HepG2 (cell line): ENCODE data around the gene SYS1. TPM values are rescaled to one million over a fixed set of nuclear protein-coding genes. Genes with fewer than 3 reads are reported as not detected.

Experiments
- AHR ChIP-seq: IDR thresholded peaks from 2 replicates; pipeline ENCODE4 v1.6.1; 2018; ENCODE audit warnings: missing genetic modification reagents, missing compliant biosample characterization
- ATF4 ChIP-seq, 2 experiments: fragments of 450-650 bp in 1 of 2; sonication (generic) in 1 of 2; formaldehyde crosslinking; IDR thresholded peaks; 2 replicates each; pipeline versions ENCODE4 v1.5.0 to v1.8.0; 2020 to 2022; ENCODE audit warnings: mild to moderate bottlenecking in 1 of 2, missing genetic modification reagents in 1 of 2
- CBFB ChIP-seq: sonication (generic); formaldehyde crosslinking; IDR thresholded peaks from 2 replicates; pipeline ENCODE4 v1.4.0; 2020; ENCODE audit warnings: missing genetic modification reagents
- CEBPB ChIP-seq: IDR thresholded peaks from 2 replicates; pipeline ENCODE4 v1.6.1; 2011; ENCODE audit warnings: low read depth, low read length, improper control_type of control experiment, borderline replicate concordance
- IRX3 ChIP-seq: sonication (generic); formaldehyde crosslinking; IDR thresholded peaks from 2 replicates; pipeline ENCODE4 v1.8.1; 2023; ENCODE audit warnings: mild to moderate bottlenecking, low read depth, missing genetic modification reagents, borderline replicate concordance
- KDM1A ChIP-seq: IDR thresholded peaks from 2 replicates; pipeline ENCODE4 v1.6.1; 2016; ENCODE audit warnings: missing compliant biosample characterization
- MEIS1 ChIP-seq: sonication (generic); formaldehyde crosslinking; IDR thresholded peaks from 2 replicates; pipeline ENCODE4 v1.9.0; 2021; ENCODE audit warnings: mild to moderate bottlenecking, missing genetic modification reagents, moderate library complexity, borderline replicate concordance
- MLLT10 ChIP-seq: sonication (generic); formaldehyde crosslinking; IDR thresholded peaks from 2 replicates; pipeline ENCODE4 v1.4.0; 2020; ENCODE audit warnings: missing genetic modification reagents
- MYNN ChIP-seq: sonication (generic); formaldehyde crosslinking; IDR thresholded peaks from 2 replicates; pipeline ENCODE4 v1.4.0; 2020; ENCODE audit warnings: mild to moderate bottlenecking, low read depth, missing genetic modification reagents
- MZF1 ChIP-seq: sonication (generic); formaldehyde crosslinking; IDR thresholded peaks from 2 replicates; pipeline ENCODE4 v1.8.1; 2023; ENCODE audit warnings: mild to moderate bottlenecking, missing genetic modification reagents, borderline replicate concordance
- NFIB ChIP-seq: sonication (generic); formaldehyde crosslinking; IDR thresholded peaks from 2 replicates; pipeline ENCODE4 v1.9.0; 2021; ENCODE audit warnings: missing genetic modification reagents, mild to moderate bottlenecking, borderline replicate concordance
- NFKBIZ ChIP-seq: IDR thresholded peaks from 2 replicates; pipeline ENCODE4 v1.6.1; 2018; ENCODE audit warnings: missing genetic modification reagents, missing compliant biosample characterization
- RORA ChIP-seq: sonication (generic); formaldehyde crosslinking; IDR thresholded peaks from 2 replicates; pipeline ENCODE4 v1.5.0; 2020; ENCODE audit warnings: mild to moderate bottlenecking, missing genetic modification reagents, moderate library complexity
- SIX1 ChIP-seq: sonication (generic); formaldehyde crosslinking; IDR thresholded peaks from 2 replicates; pipeline ENCODE4 v1.4.0; 2020; ENCODE audit warnings: missing genetic modification reagents, borderline replicate concordance
- SRSF1 ChIP-seq: fragments of 200-400 bp; formaldehyde crosslinking; optimal IDR thresholded peaks from 2 replicates; pipeline ENCODE3; 2017; ENCODE audit warnings: mild to moderate bottlenecking, low read depth, low read length, moderate library complexity
- STAT6 ChIP-seq: sonication (generic); formaldehyde crosslinking; IDR thresholded peaks from 2 replicates; pipeline ENCODE4 v1.4.0; 2020; ENCODE audit warnings: missing genetic modification reagents, mild to moderate bottlenecking, borderline replicate concordance
- SYNCRIP ChIP-seq: fragments of 200-400 bp; formaldehyde crosslinking; IDR thresholded peaks from 2 replicates; pipeline ENCODE4 v1.6.1; 2018; ENCODE audit warnings: mild to moderate bottlenecking, low read depth, low read length; ENCODE audit not compliant: insufficient read depth
- TEAD3 ChIP-seq: optimal IDR thresholded peaks from 2 replicates; pipeline ENCODE3; 2016; ENCODE audit warnings: borderline replicate concordance
- ZFP37 ChIP-seq: sonication (generic); formaldehyde crosslinking; IDR thresholded peaks from 2 replicates; pipeline ENCODE4 v1.4.0; 2020; ENCODE audit warnings: missing genetic modification reagents, borderline replicate concordance
- ZFX ChIP-seq: sonication (generic); formaldehyde crosslinking; IDR thresholded peaks from 2 replicates; pipeline ENCODE4 v1.4.0; 2020; ENCODE audit warnings: mild to moderate bottlenecking, low read depth, missing genetic modification reagents, moderate library complexity
- ZIK1 ChIP-seq: sonication (generic); formaldehyde crosslinking; IDR thresholded peaks from 2 replicates; pipeline ENCODE4 v1.5.0; 2020; ENCODE audit warnings: mild to moderate bottlenecking, low read depth, missing genetic modification reagents, borderline replicate concordance
- ZNF383 ChIP-seq: sonication (generic); formaldehyde crosslinking; IDR thresholded peaks from 2 replicates; pipeline ENCODE4 v1.4.0; 2020; ENCODE audit warnings: missing genetic modification reagents, mild to moderate bottlenecking, borderline replicate concordance
- ZNF569 ChIP-seq: sonication (generic); formaldehyde crosslinking; IDR thresholded peaks from 2 replicates; pipeline ENCODE4 v1.5.0; 2020; ENCODE audit warnings: mild to moderate bottlenecking, missing genetic modification reagents, moderate library complexity, borderline replicate concordance
- ZNF589 ChIP-seq: sonication (generic); formaldehyde crosslinking; conservative IDR thresholded peaks from 2 replicates; pipeline ENCODE4 v1.8.0; 2022; ENCODE audit warnings: mild to moderate bottlenecking, moderate library complexity, missing genetic modification reagents
- polyA plus RNA-seq, 8 experiments: library from polyadenylated mRNA; depleted of rRNA in 3 of 8; stranded (reverse) in 7 of 8; unstranded in 1 of 8; fragments of >200 nt; fragmentation: Illumina TruSeq in 4 of 8; extraction: Trizol in 4 of 8; gene quantifications; 2 replicates each; pipeline versions ENCODE4 v1.2.1 to v1.2.3, GENCODE V29; 2011 to 2016; ENCODE audit warnings: low read depth in 4 of 8, missing spikeins in 1 of 8, mixed read lengths in 1 of 8; ENCODE audit not compliant: insufficient read depth in 1 of 8
- total RNA-seq, 5 experiments: library from RNA; depleted of rRNA; stranded (reverse); fragments of >200 nt; fragmentation: Illumina TruSeq; extraction: Trizol; gene quantifications; 2 replicates each; pipeline ENCODE4 v1.2.3, GENCODE V29; 2016; ENCODE audit warnings: low read depth in 1 of 5
- TF ChIP-seq, protein P1 (sequence below): sonication (generic); formaldehyde crosslinking; IDR thresholded peaks from 2 replicates; pipeline ENCODE4 v1.4.0; 2020; ENCODE audit warnings: mild to moderate bottlenecking, low read depth, missing genetic modification reagents

The SYS1 gene
- total and polyA plus RNA-seq, 2 of the 13 experiments (the other 11 are each of a cell fraction or from before 2014, with no cell fraction given): 38.3 to 65.6 TPM

DNA sequence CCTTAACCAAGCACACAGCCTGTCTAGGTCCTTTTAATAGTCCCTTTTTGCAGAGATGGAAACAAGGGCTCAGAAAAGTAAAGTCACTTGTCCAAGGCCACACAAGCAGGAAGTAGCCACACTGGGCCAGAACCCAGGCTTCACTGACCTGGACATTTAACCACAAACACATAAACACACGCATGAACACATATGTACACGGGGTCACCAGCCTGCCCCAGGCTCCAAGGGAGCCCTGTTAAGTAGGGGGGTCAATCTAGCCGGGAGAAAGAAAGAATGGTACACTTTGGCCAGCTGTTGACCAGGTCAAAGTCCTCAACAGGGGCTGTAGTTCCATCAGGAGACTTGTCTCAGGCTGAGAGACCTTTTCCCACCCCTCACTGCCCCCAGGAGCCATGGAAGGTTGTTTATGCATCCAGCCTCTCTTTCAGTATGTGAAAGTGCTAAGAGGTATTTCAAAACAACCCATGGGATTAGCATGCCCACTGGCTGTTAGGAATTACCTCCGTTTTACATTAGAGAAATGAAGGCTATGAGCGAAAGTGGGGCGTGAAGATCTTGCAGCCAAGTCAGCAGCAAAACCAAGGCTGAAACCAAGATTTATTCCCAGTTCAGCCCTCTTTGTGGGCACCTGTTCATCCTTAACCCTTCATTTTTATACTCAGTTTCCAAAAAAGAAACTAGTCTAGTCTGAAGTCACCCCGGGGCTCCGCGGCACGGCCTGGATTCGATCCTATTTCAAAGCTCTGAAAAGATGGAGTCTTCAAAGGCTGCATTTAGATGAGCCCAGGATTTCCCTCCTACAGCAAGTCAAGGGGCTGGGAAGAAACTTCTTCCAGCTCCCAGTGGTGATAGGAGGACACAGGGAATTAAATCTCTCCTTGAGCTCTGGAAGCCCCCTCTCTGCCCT lies 24.6 kb upstream of the SYS1 start (continued):
- TF ChIP-seq NFKBIZ (CRISPR knock-in tag) (no peak), SYNCRIP (no peak), NFIB (CRISPR knock-in tag) (no peak), CBFB (0 out of 2 replicates have a peak, but pooled peaks have one; percentile 42), ATF4 (CRISPR knock-in tag; IDR thresholded peaks at IDR 0.05) (no peak), CEBPB (no peak; the same call in 1 of the 2 replicates), MZF1 (no peak), ZFX (CRISPR knock-in tag) (peak; percentile 31; the same call in 1 of the 2 replicates), ZNF589 (CRISPR knock-in tag) (no peak), KDM1A (CRISPR knock-in tag) (no peak), TEAD3 (CRISPR knock-in tag) (peak; percentile 56), SRSF1 (no peak), ZNF383 (CRISPR knock-in tag) (no peak), SIX1 (CRISPR knock-in tag) (no peak), STAT6 (CRISPR knock-in tag) (0 out of 2 replicates have a peak, but pooled peaks have one; percentile 3), ZFP37 (peak; percentile 73; the same call in 1 of the 2 replicates), ZNF569 (CRISPR knock-in tag) (no peak), MYNN (CRISPR knock-in tag) (peak; percentile 71; the same call in 1 of the 2 replicates), MEIS1 (CRISPR knock-in tag) (no peak; the same call in 1 of the 2 replicates), IRX3 (CRISPR knock-in tag) (no peak), AHR (CRISPR knock-in tag) (peak; percentile 24; the same call in 1 of the 2 replicates), RORA (CRISPR knock-in tag) (no peak), MLLT10 (no peak), ZIK1 (CRISPR knock-in tag) (no peak)
- TF ChIP-seq, protein P1, sequence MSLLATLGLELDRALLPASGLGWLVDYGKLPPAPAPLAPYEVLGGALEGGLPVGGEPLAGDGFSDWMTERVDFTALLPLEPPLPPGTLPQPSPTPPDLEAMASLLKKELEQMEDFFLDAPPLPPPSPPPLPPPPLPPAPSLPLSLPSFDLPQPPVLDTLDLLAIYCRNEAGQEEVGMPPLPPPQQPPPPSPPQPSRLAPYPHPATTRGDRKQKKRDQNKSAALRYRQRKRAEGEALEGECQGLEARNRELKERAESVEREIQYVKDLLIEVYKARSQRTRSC (CRISPR knock-in tag): no peak
